ENCODE results near the gene PUS3.
"Not testable (repeated sequence)": the region's sequence is repeated elsewhere in the genome, so short reads cannot be mapped to it uniquely, and the experiment has no call there.

Gene PUS3

DNA sequence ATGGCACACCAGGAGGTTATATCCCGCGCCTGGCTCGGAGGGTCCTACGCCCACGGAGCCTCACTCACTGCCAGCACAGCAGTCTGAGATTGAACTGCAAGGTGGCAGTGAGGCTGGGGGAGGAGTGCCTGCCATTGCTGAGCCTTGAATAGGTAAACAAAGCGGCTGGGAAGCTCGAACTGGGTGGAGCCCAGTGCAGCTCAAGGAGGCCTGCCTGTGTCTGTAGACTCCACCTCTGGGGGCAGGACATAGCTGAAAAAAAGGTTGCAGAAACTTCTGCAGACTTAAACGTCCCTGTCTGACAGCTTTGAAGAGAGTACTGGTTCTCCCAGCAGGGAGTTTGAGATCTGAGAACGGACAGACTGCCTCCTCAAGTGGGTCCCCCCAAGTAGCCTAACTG is 45.3 kb downstream of the PUS3 start:
- DNase-seq = not testable (repeated sequence)

DNA sequence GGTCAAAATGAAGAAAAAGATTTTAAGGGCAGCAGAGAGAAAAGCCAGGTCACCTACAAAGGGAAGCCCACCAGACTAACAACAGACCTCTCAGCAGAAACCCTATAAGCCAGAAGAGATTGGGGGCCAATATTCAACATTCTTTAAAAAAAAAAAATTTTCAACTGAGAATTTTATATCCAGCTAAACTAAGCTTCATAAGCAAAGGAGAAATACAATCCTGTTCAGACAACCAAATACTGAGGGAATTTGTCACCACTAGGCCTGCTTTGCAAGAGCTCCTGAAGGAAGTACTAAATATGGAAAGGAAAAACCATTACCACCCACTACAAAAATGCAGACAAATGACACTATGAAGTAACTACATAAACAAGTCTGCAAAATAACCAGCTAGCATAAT is 56.8 kb downstream of the PUS3 start:
- DNase-seq = no peak

Data from NCI-H446 (cell line).